ENCODE data around the gene DCXR. TPM values are rescaled to one million over a fixed set of nuclear protein-coding genes. Genes with fewer than 3 reads are reported as not detected.

Gene DCXR
- total and polyA plus RNA-seq, 2 experiments from 2014 or later: 86.9 to 137 TPM

DNA sequence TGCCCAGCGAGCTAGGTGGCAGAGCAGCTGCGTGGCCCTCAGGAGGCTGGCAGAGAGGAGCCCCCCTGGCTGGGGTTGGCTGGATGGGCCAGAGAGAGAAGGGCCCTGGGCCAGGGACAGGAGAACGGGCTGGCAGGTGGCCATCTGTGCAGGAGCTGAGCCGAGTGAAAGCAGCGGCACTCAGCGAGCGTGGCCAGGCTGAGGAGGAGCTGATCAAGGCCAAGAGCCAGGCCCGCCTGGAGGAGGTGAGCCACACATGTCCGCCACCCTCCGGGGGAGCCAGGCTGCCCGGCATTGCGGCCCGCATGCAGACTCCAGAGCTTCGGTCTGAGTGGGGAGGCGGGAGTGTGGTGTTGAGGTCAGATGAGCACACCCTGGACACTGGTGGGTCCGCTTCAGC, 8.1 kb downstream of the DCXR start:
- H3K36me3 ChIP-seq (ENCODE audit: insufficient read depth): no peaks in the 10 kb centered on the region
- H3K9me2 ChIP-seq (ENCODE audit: insufficient read depth): no peaks in the 10 kb centered on the region
- ATAC-seq (no peak), DNase-seq (ENCODE audit: low spot score) (no peak)
- H3K27me3 Mint-ChIP-seq (ENCODE audit: insufficient read depth, low read depth, poor library complexity): peaks cover 13% of the 10 kb centered on the region
- TF ChIP-seq EZH2phosphoT487 (IDR thresholded peaks at IDR 0.05; ENCODE audit: unreplicated experiment): no peak
- TF ChIP-seq, protein P1, sequence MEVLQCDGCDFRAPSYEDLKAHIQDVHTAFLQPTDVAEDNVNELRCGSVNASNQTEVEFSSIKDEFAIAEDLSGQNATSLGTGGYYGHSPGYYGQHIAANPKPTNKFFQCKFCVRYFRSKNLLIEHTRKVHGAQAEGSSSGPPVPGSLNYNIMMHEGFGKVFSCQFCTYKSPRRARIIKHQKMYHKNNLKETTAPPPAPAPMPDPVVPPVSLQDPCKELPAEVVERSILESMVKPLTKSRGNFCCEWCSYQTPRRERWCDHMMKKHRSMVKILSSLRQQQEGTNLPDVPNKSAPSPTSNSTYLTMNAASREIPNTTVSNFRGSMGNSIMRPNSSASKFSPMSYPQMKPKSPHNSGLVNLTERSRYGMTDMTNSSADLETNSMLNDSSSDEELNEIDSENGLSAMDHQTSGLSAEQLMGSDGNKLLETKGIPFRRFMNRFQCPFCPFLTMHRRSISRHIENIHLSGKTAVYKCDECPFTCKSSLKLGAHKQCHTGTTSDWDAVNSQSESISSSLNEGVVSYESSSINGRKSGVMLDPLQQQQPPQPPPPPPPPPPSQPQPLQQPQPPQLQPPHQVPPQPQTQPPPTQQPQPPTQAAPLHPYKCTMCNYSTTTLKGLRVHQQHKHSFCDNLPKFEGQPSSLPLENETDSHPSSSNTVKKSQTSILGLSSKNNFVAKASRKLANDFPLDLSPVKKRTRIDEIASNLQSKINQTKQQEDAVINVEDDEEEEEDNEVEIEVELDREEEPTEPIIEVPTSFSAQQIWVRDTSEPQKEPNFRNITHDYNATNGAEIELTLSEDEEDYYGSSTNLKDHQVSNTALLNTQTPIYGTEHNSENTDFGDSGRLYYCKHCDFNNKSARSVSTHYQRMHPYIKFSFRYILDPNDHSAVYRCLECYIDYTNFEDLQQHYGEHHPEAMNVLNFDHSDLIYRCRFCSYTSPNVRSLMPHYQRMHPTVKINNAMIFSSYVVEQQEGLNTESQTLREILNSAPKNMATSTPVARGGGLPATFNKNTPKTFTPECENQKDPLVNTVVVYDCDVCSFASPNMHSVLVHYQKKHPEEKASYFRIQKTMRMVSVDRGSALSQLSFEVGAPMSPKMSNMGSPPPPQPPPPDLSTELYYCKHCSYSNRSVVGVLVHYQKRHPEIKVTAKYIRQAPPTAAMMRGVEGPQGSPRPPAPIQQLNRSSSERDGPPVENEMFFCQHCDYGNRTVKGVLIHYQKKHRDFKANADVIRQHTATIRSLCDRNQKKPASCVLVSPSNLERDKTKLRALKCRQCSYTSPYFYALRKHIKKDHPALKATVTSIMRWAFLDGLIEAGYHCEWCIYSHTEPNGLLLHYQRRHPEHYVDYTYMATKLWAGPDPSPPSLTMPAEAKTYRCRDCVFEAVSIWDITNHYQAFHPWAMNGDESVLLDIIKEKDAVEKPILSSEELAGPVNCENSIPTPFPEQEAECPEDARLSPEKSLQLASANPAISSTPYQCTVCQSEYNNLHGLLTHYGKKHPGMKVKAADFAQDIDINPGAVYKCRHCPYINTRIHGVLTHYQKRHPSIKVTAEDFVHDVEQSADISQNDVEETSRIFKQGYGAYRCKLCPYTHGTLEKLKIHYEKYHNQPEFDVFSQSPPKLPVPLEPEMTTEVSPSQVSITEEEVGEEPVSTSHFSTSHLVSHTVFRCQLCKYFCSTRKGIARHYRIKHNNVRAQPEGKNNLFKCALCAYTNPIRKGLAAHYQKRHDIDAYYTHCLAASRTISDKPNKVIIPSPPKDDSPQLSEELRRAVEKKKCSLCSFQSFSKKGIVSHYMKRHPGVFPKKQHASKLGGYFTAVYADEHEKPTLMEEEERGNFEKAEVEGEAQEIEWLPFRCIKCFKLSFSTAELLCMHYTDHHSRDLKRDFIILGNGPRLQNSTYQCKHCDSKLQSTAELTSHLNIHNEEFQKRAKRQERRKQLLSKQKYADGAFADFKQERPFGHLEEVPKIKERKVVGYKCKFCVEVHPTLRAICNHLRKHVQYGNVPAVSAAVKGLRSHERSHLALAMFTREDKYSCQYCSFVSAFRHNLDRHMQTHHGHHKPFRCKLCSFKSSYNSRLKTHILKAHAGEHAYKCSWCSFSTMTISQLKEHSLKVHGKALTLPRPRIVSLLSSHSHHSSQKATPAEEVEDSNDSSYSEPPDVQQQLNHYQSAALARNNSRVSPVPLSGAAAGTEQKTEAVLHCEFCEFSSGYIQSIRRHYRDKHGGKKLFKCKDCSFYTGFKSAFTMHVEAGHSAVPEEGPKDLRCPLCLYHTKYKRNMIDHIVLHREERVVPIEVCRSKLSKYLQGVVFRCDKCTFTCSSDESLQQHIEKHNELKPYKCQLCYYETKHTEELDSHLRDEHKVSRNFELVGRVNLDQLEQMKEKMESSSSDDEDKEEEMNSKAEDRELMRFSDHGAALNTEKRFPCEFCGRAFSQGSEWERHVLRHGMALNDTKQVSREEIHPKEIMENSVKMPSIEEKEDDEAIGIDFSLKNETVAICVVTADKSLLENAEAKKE (CRISPR knock-in tag; IDR thresholded peaks at IDR 0.05): no peak
- no peak for TF ChIP-seq EZH2 (IDR thresholded peaks at IDR 0.05; ENCODE audit: low read depth, unreplicated experiment)
- no peak for TF ChIP-seq ZNF114 (CRISPR knock-in tag; IDR thresholded peaks at IDR 0.05)
- TF ChIP-seq ZNF331 (CRISPR knock-in tag; IDR thresholded peaks at IDR 0.05; ENCODE audit: low read depth): no peak
- TF ChIP-seq REST (IDR thresholded peaks at IDR 0.05; ENCODE audit: unreplicated experiment): no peak
- TF ChIP-seq NANOG (IDR thresholded peaks at IDR 0.05; ENCODE audit: borderline replicate concordance): no peak
- TF ChIP-seq, protein P2, sequence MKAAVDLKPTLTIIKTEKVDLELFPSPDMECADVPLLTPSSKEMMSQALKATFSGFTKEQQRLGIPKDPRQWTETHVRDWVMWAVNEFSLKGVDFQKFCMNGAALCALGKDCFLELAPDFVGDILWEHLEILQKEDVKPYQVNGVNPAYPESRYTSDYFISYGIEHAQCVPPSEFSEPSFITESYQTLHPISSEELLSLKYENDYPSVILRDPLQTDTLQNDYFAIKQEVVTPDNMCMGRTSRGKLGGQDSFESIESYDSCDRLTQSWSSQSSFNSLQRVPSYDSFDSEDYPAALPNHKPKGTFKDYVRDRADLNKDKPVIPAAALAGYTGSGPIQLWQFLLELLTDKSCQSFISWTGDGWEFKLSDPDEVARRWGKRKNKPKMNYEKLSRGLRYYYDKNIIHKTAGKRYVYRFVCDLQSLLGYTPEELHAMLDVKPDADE (IDR thresholded peaks at IDR 0.05): no peak
- TF ChIP-seq STAT1 (IDR thresholded peaks at IDR 0.05; ENCODE audit: unreplicated experiment): no peak
- no peak for TF ChIP-seq POLR2AphosphoS5 (IDR thresholded peaks at IDR 0.05; ENCODE audit: low read depth)
- no peak for TF ChIP-seq JUNB (IDR thresholded peaks at IDR 0.05; ENCODE audit: unreplicated experiment)
- TF ChIP-seq CREB1 (CRISPR knock-in tag; IDR thresholded peaks at IDR 0.05; ENCODE audit: low read depth): no peak
- TF ChIP-seq, protein P3, sequence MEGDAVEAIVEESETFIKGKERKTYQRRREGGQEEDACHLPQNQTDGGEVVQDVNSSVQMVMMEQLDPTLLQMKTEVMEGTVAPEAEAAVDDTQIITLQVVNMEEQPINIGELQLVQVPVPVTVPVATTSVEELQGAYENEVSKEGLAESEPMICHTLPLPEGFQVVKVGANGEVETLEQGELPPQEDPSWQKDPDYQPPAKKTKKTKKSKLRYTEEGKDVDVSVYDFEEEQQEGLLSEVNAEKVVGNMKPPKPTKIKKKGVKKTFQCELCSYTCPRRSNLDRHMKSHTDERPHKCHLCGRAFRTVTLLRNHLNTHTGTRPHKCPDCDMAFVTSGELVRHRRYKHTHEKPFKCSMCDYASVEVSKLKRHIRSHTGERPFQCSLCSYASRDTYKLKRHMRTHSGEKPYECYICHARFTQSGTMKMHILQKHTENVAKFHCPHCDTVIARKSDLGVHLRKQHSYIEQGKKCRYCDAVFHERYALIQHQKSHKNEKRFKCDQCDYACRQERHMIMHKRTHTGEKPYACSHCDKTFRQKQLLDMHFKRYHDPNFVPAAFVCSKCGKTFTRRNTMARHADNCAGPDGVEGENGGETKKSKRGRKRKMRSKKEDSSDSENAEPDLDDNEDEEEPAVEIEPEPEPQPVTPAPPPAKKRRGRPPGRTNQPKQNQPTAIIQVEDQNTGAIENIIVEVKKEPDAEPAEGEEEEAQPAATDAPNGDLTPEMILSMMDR (conservative IDR thresholded peaks at IDR 0.05; ENCODE audit: low read depth in 2 of 2): no peak
- H3K4me1 ChIP-seq (ENCODE audit: insufficient read depth): peaks cover 8% of the 10 kb centered on the region; the same call in 1 of the 2 replicates
- H3F3A ChIP-seq (replicated peaks; ENCODE audit: low read depth): peaks cover 10% of the 10 kb centered on the region
- no peak overlapping the region for H3K27ac ChIP-seq (ENCODE audit: low read depth)
- H3K9me3 Mint-ChIP-seq: no peaks in the 10 kb centered on the region; the same call in 2 of the 3 replicates
- H3K27me3 ChIP-seq (ENCODE audit: insufficient read depth): no peaks in the 10 kb centered on the region
- H3K4me3 Mint-ChIP-seq: peak overlapping the region; percentile 40; the same call in 1 of the 3 replicates
- H3K36me3 Mint-ChIP-seq (ENCODE audit: low read depth): no peaks in the 10 kb centered on the region; the same call in none of the 3 replicates
- peaks cover 8% of the 10 kb centered on the region; the same call in 1 of the 2 replicates for H3K79me2 ChIP-seq (replicated peaks; ENCODE audit: insufficient read depth)
- no peak overlapping the region for H3K4me2 ChIP-seq
- H3K4me3 ChIP-seq: no peak overlapping the region
- H3K4me1 Mint-ChIP-seq: peaks cover 11% of the 10 kb centered on the region
- H3K27ac Mint-ChIP-seq: no peak overlapping the region
- no peaks in the 10 kb centered on the region for H4K20me1 ChIP-seq (replicated peaks; ENCODE audit: insufficient read depth)
- no peak overlapping the region for H2AFZ ChIP-seq

Data from GM23338 (cell line).